K562 (cell line): ENCODE data around the gene SETD5. TPM values are rescaled to one million over a fixed set of nuclear protein-coding genes. Genes with fewer than 3 reads are reported as not detected.
A peak's percentile ranks its signal among the peaks of the same experiment; 100 is the strongest.

Source experiments
- ATAC-seq: fragments of 200-7000 bp; cut with Tn5 transposase; 3 replicates; pipeline ENCODE4 v1.9.1; 2020; ENCODE audit warnings: moderate library complexity
- BruUV-seq: library from RNA; stranded (reverse); fragments of 400-500 nt; replicated peaks from 2 replicates; lab custom pipeline; 2021; lab: Mats Ljungman, UMichigan
- CTCF ChIA-PET: fragments of 300-600 bp; formaldehyde crosslinking; extraction: SDS; loops from one replicate; lab custom pipeline; 2021; ENCODE audit warnings: low intra/inter-chr PET ratio; lab: Yijun Ruan, JAX
- POLR2A ChIA-PET: fragments of 300-600, 350-650 bp; sonication (Branson Sonifier 250); formaldehyde crosslinking; extraction: SDS; loops from one replicate; lab custom pipeline; 2021; ENCODE audit warnings: antibody characterized with exemption, inconsistent platforms; lab: Yijun Ruan, JAX
- DNase-seq, 4 experiments: peaks; one replicate each; pipeline versions ENCODE4 v3.0.0 to v3.0.0-alpha.2; 2011 to 2018; ENCODE audit warnings: low spot score in 3 of 4, mixed read lengths in 3 of 4; ENCODE audit errors: extremely low read depth in 1 of 4
- FAIRE-seq: peaks from 2 replicates; lab custom pipeline; 2011; peaks lifted over from hg19 to GRCh38; lab: Jason Lieb, UNC
- H2AFZ ChIP-seq: 2 replicates; pipeline ENCODE4 v1.6.0; 2011; ENCODE audit warnings: low read depth, low read length, control low read depth, inconsistent platforms
- H3K27ac ChIP-seq: fragments of 200-600 bp; 3 replicates; pipeline ENCODE4 v1.8.0; 2011; ENCODE audit warnings: low read depth, mild to moderate bottlenecking, control low read depth, inconsistent platforms, low read length, moderate library complexity, mixed read lengths; ENCODE audit errors: extremely low read depth
- H3K27me3 ChIP-seq, 2 experiments: fragments of 300-600 bp in 1 of 2; 2 replicates in 1 of 2; 3 replicates in 1 of 2; pipeline versions ENCODE4 v1.6.0 to v1.8.0; 2011; ENCODE audit warnings: inconsistent platforms in 2 of 2, low read length in 2 of 2, mild to moderate bottlenecking in 1 of 2, mixed read lengths in 1 of 2, moderate library complexity in 1 of 2; ENCODE audit not compliant: control insufficient read depth in 2 of 2, insufficient read depth in 2 of 2
- H3K36me3 ChIP-seq: fragments of 300-600 bp; 3 replicates; pipeline ENCODE4 v1.8.0; 2011; ENCODE audit warnings: mild to moderate bottlenecking, low read length, inconsistent platforms; ENCODE audit not compliant: control insufficient read depth, insufficient read depth
- H3K4me1 ChIP-seq, 2 experiments: fragments of 200-600 bp in 1 of 2; replicated peaks in 1 of 2; 2 replicates in 1 of 2; 3 replicates in 1 of 2; pipeline versions ENCODE4 v1.5.1 to v1.8.0; 2011; ENCODE audit warnings: inconsistent platforms in 2 of 2, low read length in 2 of 2, mild to moderate bottlenecking in 1 of 2, mixed read lengths in 1 of 2, moderate library complexity in 1 of 2; ENCODE audit not compliant: control insufficient read depth in 2 of 2, insufficient read depth in 2 of 2
- H3K4me2 ChIP-seq: 2 replicates; pipeline ENCODE4 v1.6.1; 2011; ENCODE audit warnings: low read length, control low read depth, inconsistent platforms, mixed read lengths; ENCODE audit not compliant: insufficient read depth
- H3K4me3 ChIP-seq: fragments of 200-600 bp; sonication (generic), shearing (Covaris generic); 2 replicates; pipeline ENCODE4 v1.5.1; 2016; ENCODE audit warnings: control low read depth, inconsistent platforms
- H3K79me2 ChIP-seq: fragments of 200-600 bp; 3 replicates; pipeline ENCODE4 v1.8.0; 2011; ENCODE audit warnings: low read length, inconsistent platforms; ENCODE audit not compliant: control insufficient read depth, insufficient read depth
- H3K9ac ChIP-seq, 2 experiments: 2 replicates each; pipeline versions ENCODE4 v1.6.0 to v1.6.1; 2011; ENCODE audit warnings: low read depth in 2 of 2, low read length in 2 of 2, control low read depth in 1 of 2, inconsistent platforms in 1 of 2, mild to moderate bottlenecking in 1 of 2, mixed read lengths in 1 of 2; ENCODE audit not compliant: insufficient read depth in 1 of 2
- H3K9me1 ChIP-seq: one replicate; pipeline ENCODE4 v1.6.0; 2011; ENCODE audit warnings: inconsistent platforms, mild to moderate bottlenecking, low read length, moderate library complexity; ENCODE audit not compliant: control insufficient read depth, insufficient read depth
- H3K9me3 ChIP-seq: replicated peaks from 2 replicates; pipeline ENCODE4 v1.5.1; 2011; ENCODE audit warnings: low read depth, low read length, inconsistent platforms; ENCODE audit not compliant: control insufficient read depth, insufficient read depth
- H4K20me1 ChIP-seq: replicated peaks from 2 replicates; pipeline ENCODE4 v1.6.1; 2011; ENCODE audit warnings: low read length, inconsistent platforms, mixed read lengths; ENCODE audit not compliant: control insufficient read depth, insufficient read depth
- ARID1B ChIP-seq: fragments of 450-650 bp; IDR thresholded peaks from 2 replicates; pipeline ENCODE4 v1.6.1; 2016; ENCODE audit warnings: antibody characterized with exemption, mild to moderate bottlenecking, inconsistent platforms
- BRF1 ChIP-seq: IDR thresholded peaks from 3 replicates; pipeline ENCODE4 v1.6.1; 2011; ENCODE audit warnings: borderline replicate concordance, mild to moderate bottlenecking; ENCODE audit not compliant: insufficient read length; ENCODE audit errors: extremely low read depth
- CBFA2T3 ChIP-seq: fragments of 450-650 bp; IDR thresholded peaks from 2 replicates; pipeline ENCODE4 v1.6.1; 2017
- CBFB ChIP-seq: sonication (generic); formaldehyde crosslinking; IDR thresholded peaks from 2 replicates; pipeline ENCODE4 v1.4.0; 2020; ENCODE audit warnings: mild to moderate bottlenecking, missing genetic modification reagents
- FOS ChIP-seq: IDR thresholded peaks from 3 replicates; pipeline ENCODE4 v1.6.1; 2011; ENCODE audit not compliant: insufficient read length; ENCODE audit errors: extremely low read depth
- MTA2 ChIP-seq: fragments of 450-650 bp; IDR thresholded peaks from 2 replicates; pipeline ENCODE4 v1.6.1; 2016; ENCODE audit warnings: low read depth
- NBN ChIP-seq: fragments of 450-650 bp; IDR thresholded peaks from 2 replicates; pipeline ENCODE4 v1.6.1; 2016; ENCODE audit warnings: low read depth, mild to moderate bottlenecking
- NFE2L1 ChIP-seq: fragments of 450-650 bp; IDR thresholded peaks from 2 replicates; pipeline ENCODE4 v1.6.1; 2016; ENCODE audit warnings: missing genetic modification characterization, low read depth, mild to moderate bottlenecking, missing compliant biosample characterization, moderate library complexity, borderline replicate concordance
- NR1H2 ChIP-seq: sonication (generic); formaldehyde crosslinking; IDR thresholded peaks from 2 replicates; pipeline ENCODE4 v1.4.0; 2020; ENCODE audit warnings: mild to moderate bottlenecking, missing genetic modification reagents
- RAD21 ChIP-seq, 2 experiments: fragments of 250-450 bp in 1 of 2; fragments of 450-650 bp in 1 of 2; sonication (Bioruptor Pico) in 1 of 2; formaldehyde crosslinking in 1 of 2; IDR thresholded peaks in 1 of 2; conservative IDR thresholded peaks in 1 of 2; 2 replicates each; pipeline versions ENCODE4 v1.4.0 to v1.8.0; 2020 to 2022; ENCODE audit warnings: mild to moderate bottlenecking in 2 of 2, moderate library complexity in 1 of 2
- RCOR1 ChIP-seq, 2 experiments: IDR thresholded peaks; 2 replicates each; pipeline ENCODE4 v1.6.1; 2012; ENCODE audit warnings: low read depth in 2 of 2, low read length in 2 of 2, borderline replicate concordance in 1 of 2, improper control_type of control experiment in 1 of 2
- SMARCA4 ChIP-seq: fragments of 450-650 bp; IDR thresholded peaks from 2 replicates; pipeline ENCODE4 v1.6.1; 2016
- SREBF1 ChIP-seq: fragments of 150-350 bp; IDR thresholded peaks from 2 replicates; pipeline ENCODE4 v1.6.1; 2014; ENCODE audit warnings: antibody characterized with exemption, low read depth, low read length, borderline replicate concordance
- TEAD4 ChIP-seq, 2 experiments: sonication (generic) in 1 of 2; formaldehyde crosslinking in 1 of 2; IDR thresholded peaks; 2 replicates each; pipeline versions ENCODE4 v1.6.1 to v1.8.0; 2012 to 2022; ENCODE audit warnings: borderline replicate concordance in 1 of 2, inconsistent platforms in 1 of 2, low read length in 1 of 2, mild to moderate bottlenecking in 1 of 2, missing genetic modification reagents in 1 of 2
- TRIM24 ChIP-seq, 2 experiments: fragments of 450-650 bp; IDR thresholded peaks; 2 replicates each; pipeline ENCODE4 v1.6.1; 2016
- ZBTB1 ChIP-seq: sonication (generic); formaldehyde crosslinking; IDR thresholded peaks from 2 replicates; pipeline ENCODE4 v1.8.1; 2023; ENCODE audit warnings: missing genetic modification reagents, low read depth, mild to moderate bottlenecking, borderline replicate concordance
- ZNF436 ChIP-seq: fragments of 250-450, 450-650 bp; sonication (Bioruptor Pico); formaldehyde crosslinking; IDR thresholded peaks from 2 replicates; pipeline ENCODE4 v1.7.0; 2020; ENCODE audit warnings: mild to moderate bottlenecking
- WGBS: fragments of 100-300 bp; shearing (Covaris generic); methylation state at CpG from one replicate; pipeline ENCODE4 v1.1.6; 2016; ENCODE audit warnings: low coverage, mixed read lengths; ENCODE audit not compliant: insufficient coverage; ENCODE audit errors: missing lambda C conversion rate; 5-methylcytosine and 5-hydroxymethylcytosine counted together
- in situ Hi-C: fragments of 300-500 bp; cut with MboI; formaldehyde crosslinking; loops from 4 replicates; pipeline ENCODE4 v1.15.0; 2018; ENCODE audit warnings: inconsistent platforms, mixed read lengths
- intact Hi-C: fragments of 100-400 bp; cut with micrococcal nuclease; formaldehyde crosslinking; loops from 2 replicates; pipeline ENCODE4 v1.14.2; 2022
- polyA plus RNA-seq, 8 experiments: library from polyadenylated mRNA; depleted of rRNA in 4 of 8; stranded (reverse) in 5 of 8; unstranded in 3 of 8; fragments of >200 nt; fragmentation: Nextera tagmentation in 2 of 8; fragmentation: Illumina TruSeq in 1 of 8; extraction: Ambion mirVana in 2 of 8; extraction: Trizol in 1 of 8; gene quantifications; 2 replicates each; pipeline versions ENCODE4 v1.2.1 to v1.2.3, GENCODE V29; 2011 to 2014; ENCODE audit warnings: inconsistent platforms in 1 of 8, missing spikeins in 1 of 8
- total RNA-seq, 7 experiments: library from RNA; depleted of rRNA in 6 of 7; stranded (reverse); fragments of >200 nt in 6 of 7; fragmentation: Illumina TruSeq in 2 of 7; extraction: Trizol in 2 of 7; gene quantifications; 2 replicates each; pipeline versions ENCODE4 v1.2.1 to v1.2.3, GENCODE V29; 2011 to 2021; ENCODE audit warnings: low replicate concordance in 1 of 7
- TF ChIP-seq, protein P1 (sequence below): fragments of 450-650 bp; IDR thresholded peaks from 2 replicates; pipeline ENCODE4 v1.6.1; 2016
- TF ChIP-seq, protein P2 (sequence below), 2 experiments: IDR thresholded peaks in 1 of 2; conservative IDR thresholded peaks in 1 of 2; 2 replicates each; pipeline ENCODE4 v1.6.1; 2016; ENCODE audit warnings: low read depth in 2 of 2, mild to moderate bottlenecking in 1 of 2, missing compliant biosample characterization in 1 of 2, missing genetic modification characterization in 1 of 2, moderate library complexity in 1 of 2

Gene SETD5
- total and polyA plus RNA-seq, 9 of the 15 experiments (the other 6 are each of a cell fraction or from before 2014, with no cell fraction given): 20.8 to 135 (median 87.2) TPM

DNA sequence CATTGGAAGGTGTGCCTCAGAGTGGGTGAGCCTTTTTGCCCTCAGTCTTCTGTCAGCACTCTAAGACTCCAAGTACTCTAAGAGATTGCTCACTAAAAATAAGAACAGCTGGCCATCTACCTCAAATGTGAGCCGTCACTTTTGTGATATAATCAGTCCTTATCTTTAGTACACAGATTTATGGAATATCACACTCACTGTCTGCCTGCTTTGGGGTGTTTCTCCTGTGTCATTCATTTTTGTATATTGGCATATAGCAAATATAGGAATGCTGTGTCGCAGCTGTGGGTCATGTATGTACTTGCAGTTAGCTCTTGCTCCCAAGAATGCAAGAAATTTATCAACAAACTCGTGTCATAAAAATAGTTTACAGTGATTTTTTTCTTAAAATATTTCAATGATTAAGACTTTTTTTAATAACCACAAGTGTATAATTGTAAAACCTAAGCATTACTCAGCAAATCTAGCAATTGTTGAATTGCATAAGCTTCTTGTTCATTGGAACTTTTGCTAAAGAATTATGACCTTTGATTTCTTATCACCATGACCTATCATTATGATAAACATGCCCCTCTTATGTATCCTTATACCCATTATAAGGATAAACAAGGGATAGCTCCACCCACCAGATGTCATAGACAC is 18.8 kb downstream of the SETD5 start:
- no TSS peak for BruUV-seq
- Histone ChIP-seq H4K20me1 (peaks cover 20% of the 10 kb centered on the region; the same call in 1 of the 2 replicates), H3K9ac (no peak overlapping the region), H3K9me3 (no peaks in the 10 kb centered on the region), H3K36me3 (peaks cover 42% of the 10 kb centered on the region), H3K9me1 (no peaks in the 10 kb centered on the region), H2AFZ (no peak overlapping the region), H3K4me2 (no peak overlapping the region), H3K27me3 (no peaks in the 10 kb centered on the region), H3K4me1 (peaks cover 4 to 34% of the 10 kb centered on the region in 2 experiments), H3K4me3 (no peak overlapping the region), H3K27ac (peak overlapping the region; percentile 11; the same call in 1 of the 3 replicates), H3K79me2 (peaks cover 98% of the 10 kb centered on the region)
- in situ Hi-C loops (no loop called here), intact Hi-C loops (no loop called here)
- CTCF ChIA-PET: no interaction called here
- peak; percentile 11 for ATAC-seq
- 39% methylated on average over 3 of the region's 3 CpGs for WGBS
- POLR2A ChIA-PET: interaction anchor here (0.5 to 2.6 kb wide), 11 partner anchors 9 to 385 kb away, joined by 3 to 51 read pairs (median 3); partner anchors contain the start of gene SETD5
- FAIRE-seq: no peak
- no peak for DNase-seq
- TF ChIP-seq SMARCA4: peak; percentile 21; the same call in 1 of the 2 replicates
- TF ChIP-seq NR1H2 (CRISPR knock-in tag): no peak
- no peak for TF ChIP-seq ZNF436 (CRISPR knock-in tag)
- TF ChIP-seq ARID1B: peak; percentile 70
- TF ChIP-seq, protein P1, sequence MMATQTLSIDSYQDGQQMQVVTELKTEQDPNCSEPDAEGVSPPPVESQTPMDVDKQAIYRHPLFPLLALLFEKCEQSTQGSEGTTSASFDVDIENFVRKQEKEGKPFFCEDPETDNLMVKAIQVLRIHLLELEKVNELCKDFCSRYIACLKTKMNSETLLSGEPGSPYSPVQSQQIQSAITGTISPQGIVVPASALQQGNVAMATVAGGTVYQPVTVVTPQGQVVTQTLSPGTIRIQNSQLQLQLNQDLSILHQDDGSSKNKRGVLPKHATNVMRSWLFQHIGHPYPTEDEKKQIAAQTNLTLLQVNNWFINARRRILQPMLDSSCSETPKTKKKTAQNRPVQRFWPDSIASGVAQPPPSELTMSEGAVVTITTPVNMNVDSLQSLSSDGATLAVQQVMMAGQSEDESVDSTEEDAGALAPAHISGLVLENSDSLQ: peak; percentile 55
- TF ChIP-seq CBFA2T3: peak; percentile 68
- no peak for TF ChIP-seq SREBF1
- TF ChIP-seq NBN: no peak
- TF ChIP-seq ZBTB1: no peak
- TF ChIP-seq TRIM24 (IDR thresholded peaks at IDR 0.05): 0 out of 4 replicates have a peak, but pooled peaks of 1 of the 2 experiments have one; percentile 27
- TF ChIP-seq RAD21 (CRISPR knock-in tag; conservative IDR thresholded peaks at IDR 0.05 in 1 of 2, IDR thresholded peaks at IDR 0.05 in 1 of 2): no peak
- peak; percentile 37; the same call in 1 of the 2 replicates for TF ChIP-seq NFE2L1 (tag)
- peak in 1 of 2 experiments; percentile 78; a peak in 2 of 4 replicates for TF ChIP-seq RCOR1 (IDR thresholded peaks at IDR 0.05; ENCODE audit: borderline replicate concordance in 1 of 2, low read depth in 2 of 2, low read length in 2 of 2)
- TF ChIP-seq FOS: no peak
- TF ChIP-seq TEAD4 (IDR thresholded peaks at IDR 0.05; ENCODE audit: low read length): peak; percentile 68
- no peak for TF ChIP-seq TEAD4 (CRISPR knock-in tag; IDR thresholded peaks at IDR 0.05; ENCODE audit: borderline replicate concordance)
- TF ChIP-seq CBFB (CRISPR knock-in tag): no peak
- TF ChIP-seq, protein P2, sequence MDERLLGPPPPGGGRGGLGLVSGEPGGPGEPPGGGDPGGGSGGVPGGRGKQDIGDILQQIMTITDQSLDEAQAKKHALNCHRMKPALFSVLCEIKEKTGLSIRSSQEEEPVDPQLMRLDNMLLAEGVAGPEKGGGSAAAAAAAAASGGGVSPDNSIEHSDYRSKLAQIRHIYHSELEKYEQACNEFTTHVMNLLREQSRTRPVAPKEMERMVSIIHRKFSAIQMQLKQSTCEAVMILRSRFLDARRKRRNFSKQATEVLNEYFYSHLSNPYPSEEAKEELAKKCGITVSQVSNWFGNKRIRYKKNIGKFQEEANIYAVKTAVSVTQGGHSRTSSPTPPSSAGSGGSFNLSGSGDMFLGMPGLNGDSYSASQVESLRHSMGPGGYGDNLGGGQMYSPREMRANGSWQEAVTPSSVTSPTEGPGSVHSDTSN (CRISPR knock-in tag; IDR thresholded peaks at IDR 0.05; ENCODE audit: low read depth): no peak
- TF ChIP-seq, protein P2 (tag; conservative IDR thresholded peaks at IDR 0.05; ENCODE audit: low read depth): peak; percentile 37; the same call in 1 of the 2 replicates
- peak; percentile 31; the same call in 1 of the 2 replicates for TF ChIP-seq MTA2
- no peak for TF ChIP-seq BRF1
